Gastroesophageal sphincter (tissue), 4 donors: ENCODE data around the gene RALA. TPM values are rescaled to one million over a fixed set of nuclear protein-coding genes. Genes with fewer than 3 reads are reported as not detected.

ENCODE experiments used
- ATAC-seq: fragments of 150-250 bp; one replicate; pipeline ENCODE4 v1.9.1; 2016; ENCODE audit warnings: mild to moderate bottlenecking, moderate library complexity
- H3K27ac ChIP-seq, 4 donors: fragments of 200-600 bp; sonication (generic) in 3 of 4; 1 replicate in 3 of 4; 2 replicates in 1 of 4; pipeline ENCODE4 v1.5.1; 2016 to 2019
- H3K27me3 ChIP-seq: fragments of 200-600 bp; sonication (generic); one replicate; pipeline ENCODE4 v1.5.1; 2019
- H3K36me3 ChIP-seq, 2 donors: fragments of 200-600 bp; sonication (generic); one replicate each; pipeline ENCODE4 v1.5.1; 2019; ENCODE audit warnings: control low read depth in 1 of 2
- H3K4me1 ChIP-seq, 3 donors: fragments of 200-600 bp; sonication (generic); 1 replicate in 2 of 3; 2 replicates in 1 of 3; pipeline ENCODE4 v1.5.1; 2016 to 2019; ENCODE audit warnings: control low read depth in 2 of 3
- H3K4me3 ChIP-seq, 2 donors: fragments of 200-600 bp; sonication (generic); one replicate each; pipeline ENCODE4 v1.5.1; 2019; ENCODE audit warnings: mild to moderate bottlenecking in 1 of 2, moderate library complexity in 1 of 2
- H3K9me3 ChIP-seq, 3 donors: fragments of 200-600 bp; sonication (generic); one replicate each; pipeline ENCODE4 v1.5.1; 2017 to 2019; ENCODE audit warnings: control low read depth in 2 of 3
- EP300 ChIP-seq: sonication (generic); formaldehyde crosslinking; IDR thresholded peaks from one replicate; pipeline ENCODE4 v1.6.1; 2017; ENCODE audit warnings: antibody characterized with exemption, mild to moderate bottlenecking
- POLR2A ChIP-seq, 2 donors: fragments of 450-650 bp; IDR thresholded peaks; one replicate each; pipeline ENCODE4 v1.6.1; 2017; ENCODE audit warnings: antibody characterized with exemption in 2 of 2, mild to moderate bottlenecking in 2 of 2, moderate library complexity in 1 of 2
- POLR2AphosphoS5 ChIP-seq: sonication (generic); formaldehyde crosslinking; IDR thresholded peaks from one replicate; pipeline ENCODE4 v1.6.1; 2017; ENCODE audit warnings: antibody characterized with exemption
- WGBS, 2 donors: methylation state at CpG; one replicate each; pipeline ENCODE4 v1.1.5; 2018; ENCODE audit warnings: low coverage in 1 of 2; 5-methylcytosine and 5-hydroxymethylcytosine counted together
- total RNA-seq, 4 donors: library from RNA; depleted of rRNA; stranded (reverse); fragments of >200 nt; gene quantifications; one replicate each; pipeline ENCODE4 v1.1.0, GENCODE V29; 2016
- TF ChIP-seq, protein P1 (sequence below), 4 experiments: fragments of 200-600 bp in 2 of 4; fragments of 450-650 bp in 2 of 4; sonication (generic) in 1 of 4; IDR thresholded peaks; one replicate each; pipeline ENCODE4 v1.5.1; 2017 to 2019; ENCODE audit warnings: antibody characterized with exemption in 4 of 4, mild to moderate bottlenecking in 2 of 4, moderate library complexity in 2 of 4

RALA gene
- total RNA-seq, 4 donors from 2014 or later, result 16.6 to 30.7 (median 21.0) TPM

DNA sequence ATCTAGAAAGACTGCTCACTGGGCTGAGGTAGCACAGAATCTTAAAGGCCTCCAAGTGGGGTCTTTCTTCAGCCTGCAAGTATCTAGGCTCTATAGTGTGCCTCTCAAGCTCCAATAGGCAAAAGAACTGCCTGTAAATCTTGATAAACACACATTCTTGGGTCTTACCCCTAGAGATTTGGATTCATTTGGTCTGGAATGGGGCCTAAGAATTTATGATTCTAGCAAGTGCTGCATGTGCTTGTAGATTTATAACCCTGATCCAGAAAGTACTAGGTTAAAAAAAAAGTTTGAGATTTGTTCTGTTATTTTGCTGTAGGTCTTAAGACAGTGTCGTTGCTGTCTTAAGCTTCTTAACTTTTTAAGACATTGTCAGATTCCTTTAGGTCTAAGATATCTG, 74.1 kb downstream of the RALA start:
- no peak overlapping the region for H3K27ac ChIP-seq
- H3K9me3 ChIP-seq, result no peaks in the 10 kb centered on the region
- TF ChIP-seq POLR2AphosphoS5, result no peak
- TF ChIP-seq EP300, result no peak
- TF ChIP-seq, protein P1, sequence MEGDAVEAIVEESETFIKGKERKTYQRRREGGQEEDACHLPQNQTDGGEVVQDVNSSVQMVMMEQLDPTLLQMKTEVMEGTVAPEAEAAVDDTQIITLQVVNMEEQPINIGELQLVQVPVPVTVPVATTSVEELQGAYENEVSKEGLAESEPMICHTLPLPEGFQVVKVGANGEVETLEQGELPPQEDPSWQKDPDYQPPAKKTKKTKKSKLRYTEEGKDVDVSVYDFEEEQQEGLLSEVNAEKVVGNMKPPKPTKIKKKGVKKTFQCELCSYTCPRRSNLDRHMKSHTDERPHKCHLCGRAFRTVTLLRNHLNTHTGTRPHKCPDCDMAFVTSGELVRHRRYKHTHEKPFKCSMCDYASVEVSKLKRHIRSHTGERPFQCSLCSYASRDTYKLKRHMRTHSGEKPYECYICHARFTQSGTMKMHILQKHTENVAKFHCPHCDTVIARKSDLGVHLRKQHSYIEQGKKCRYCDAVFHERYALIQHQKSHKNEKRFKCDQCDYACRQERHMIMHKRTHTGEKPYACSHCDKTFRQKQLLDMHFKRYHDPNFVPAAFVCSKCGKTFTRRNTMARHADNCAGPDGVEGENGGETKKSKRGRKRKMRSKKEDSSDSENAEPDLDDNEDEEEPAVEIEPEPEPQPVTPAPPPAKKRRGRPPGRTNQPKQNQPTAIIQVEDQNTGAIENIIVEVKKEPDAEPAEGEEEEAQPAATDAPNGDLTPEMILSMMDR (IDR thresholded peaks at IDR 0.05), result no peak
- no peak for TF ChIP-seq POLR2A (IDR thresholded peaks at IDR 0.05)
- WGBS, 2 donors, result 78 to 100% methylated on average over 1 of the region's 1 CpG
- no peak for ATAC-seq
- no peak overlapping the region for H3K4me3 ChIP-seq
- no peaks in the 10 kb centered on the region for H3K27me3 ChIP-seq
- no peaks in the 10 kb centered on the region for H3K4me1 ChIP-seq
- peaks cover 0 to 66% of the 10 kb centered on the region in 2 donors for H3K36me3 ChIP-seq

DNA sequence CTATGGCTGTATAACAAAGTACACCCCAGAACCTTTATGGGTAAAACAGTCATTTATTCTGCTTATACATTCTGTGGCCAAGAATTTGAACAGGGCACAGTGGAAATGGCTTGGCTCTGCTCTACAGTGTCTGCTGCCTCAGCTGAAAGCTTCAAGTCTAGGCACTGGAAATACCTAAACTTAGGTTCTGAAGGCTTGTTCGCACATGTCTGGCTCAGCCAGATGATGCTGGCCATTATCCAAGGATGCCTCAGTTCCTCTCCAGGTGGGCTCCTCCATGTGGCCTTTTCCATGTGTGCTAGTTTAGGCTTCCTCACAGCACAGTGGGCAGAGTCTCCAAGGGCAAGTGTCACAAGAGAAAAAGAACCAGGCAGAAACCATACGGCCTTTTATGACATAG, 76.8 kb downstream of the RALA start:
- ATAC-seq, result no peak
- 60 to 90% methylated on average over 1 to 2 of the region's 2 CpGs for WGBS, 2 donors
- H3K4me3 ChIP-seq, result no peak overlapping the region

DNA sequence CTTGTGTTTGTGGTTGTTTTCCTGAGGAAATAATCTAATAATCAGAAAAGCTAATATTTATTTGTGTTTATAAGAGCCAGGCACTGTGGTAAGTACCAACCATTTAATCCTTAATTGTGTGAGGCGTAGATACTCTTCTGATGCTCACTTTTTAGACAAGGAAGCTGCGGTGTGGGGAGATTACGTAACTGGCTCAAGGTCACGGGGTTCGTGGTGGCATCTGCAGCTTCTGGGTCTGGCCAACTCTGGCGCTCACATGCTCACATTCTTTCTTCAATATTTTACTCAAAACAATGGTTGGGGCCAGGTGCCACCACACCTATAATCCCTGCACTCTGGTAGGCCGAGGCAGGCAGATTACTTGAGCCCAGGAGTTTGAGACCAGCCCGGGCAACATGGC, 77.6 kb downstream of the RALA start:
- no peak for ATAC-seq
- WGBS, 2 donors, result 96 to 100% methylated on average over 5 to 6 of the region's 8 CpGs

More for the DNA sequence above, 76.8 kb downstream of the RALA start:
- no peak overlapping the region for H3K27ac ChIP-seq
- peaks cover 0 to 63% of the 10 kb centered on the region in 2 donors for H3K36me3 ChIP-seq
- H3K27me3 ChIP-seq, result no peaks in the 10 kb centered on the region
- H3K4me1 ChIP-seq, result no peaks in the 10 kb centered on the region
- TF ChIP-seq POLR2A (IDR thresholded peaks at IDR 0.05) (no peak), EP300 (no peak), POLR2AphosphoS5 (no peak)
- TF ChIP-seq, protein P1 (IDR thresholded peaks at IDR 0.05), result no peak
- H3K9me3 ChIP-seq, result no peaks in the 10 kb centered on the region

DNA sequence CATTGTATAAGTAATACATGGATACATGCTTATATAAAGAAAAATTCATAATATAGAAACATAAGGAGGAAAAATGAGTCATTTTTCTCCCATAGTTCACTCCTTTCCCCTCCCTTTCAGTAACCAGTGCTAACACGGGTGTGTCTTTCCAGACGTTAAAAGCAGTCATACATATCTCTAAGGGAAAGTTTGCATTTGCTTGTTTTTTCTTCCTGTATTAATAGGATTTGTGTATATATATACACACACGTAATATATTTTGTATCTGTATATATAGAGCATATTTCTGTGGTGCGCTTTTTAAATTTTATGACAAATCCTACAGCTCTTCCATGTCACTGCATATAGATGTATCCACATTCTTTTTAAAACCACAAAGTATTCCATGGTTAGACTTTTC, 78.8 kb downstream of the RALA start:
- H3K9me3 ChIP-seq, result no peaks in the 10 kb centered on the region
- no peaks in the 10 kb centered on the region for H3K27me3 ChIP-seq
- WGBS, 2 donors, result 81 to 82% methylated on average over 4 of the region's 4 CpGs
- H3K36me3 ChIP-seq, result peaks cover 0 to 65% of the 10 kb centered on the region in 2 donors
- no peak overlapping the region for H3K4me3 ChIP-seq
- no peak overlapping the region for H3K27ac ChIP-seq
- no peak for ATAC-seq
- H3K4me1 ChIP-seq, result no peaks in the 10 kb centered on the region
- TF ChIP-seq POLR2A (IDR thresholded peaks at IDR 0.05) (no peak), EP300 (no peak), POLR2AphosphoS5 (no peak)
- TF ChIP-seq, protein P1 (IDR thresholded peaks at IDR 0.05), result no peak

More for the DNA sequence above, 77.6 kb downstream of the RALA start:
- Histone ChIP-seq H3K27me3 (no peaks in the 10 kb centered on the region), H3K4me3 (no peak overlapping the region), H3K36me3 (peaks cover 0 to 65% of the 10 kb centered on the region in 2 donors), H3K27ac (no peak overlapping the region), H3K4me1 (no peaks in the 10 kb centered on the region), H3K9me3 (no peaks in the 10 kb centered on the region)
- TF ChIP-seq POLR2AphosphoS5 (no peak), EP300 (no peak)
- TF ChIP-seq, protein P1 (IDR thresholded peaks at IDR 0.05), result no peak

DNA sequence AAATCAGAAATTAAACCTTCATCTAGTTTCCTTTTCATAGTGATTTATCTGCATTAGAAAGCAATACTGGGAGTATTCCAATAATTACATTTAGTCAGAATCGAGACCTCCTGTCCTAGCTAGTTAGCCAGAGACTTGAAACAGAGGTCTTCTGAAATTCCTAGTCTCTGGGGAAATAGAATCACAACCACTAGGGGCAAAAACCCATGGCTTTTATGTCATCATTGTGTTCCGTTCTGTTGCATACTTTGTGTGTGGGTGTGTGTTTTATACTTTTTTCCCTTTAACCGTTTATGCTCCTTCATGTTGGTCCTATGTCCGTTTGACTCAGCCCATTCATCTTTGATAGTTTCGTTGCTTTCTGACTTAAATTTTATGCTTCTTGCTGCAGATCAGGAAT, 79.8 kb downstream of the RALA start:
- H3K4me3 ChIP-seq, result no peak overlapping the region
- peaks cover 0 to 56% of the 10 kb centered on the region in 2 donors for H3K36me3 ChIP-seq
- TF ChIP-seq EP300 (no peak), POLR2A (IDR thresholded peaks at IDR 0.05) (no peak)

More for the DNA sequence above, 79.8 kb downstream of the RALA start:
- WGBS, 2 donors, result 46 to 58% methylated on average over 5 of the region's 5 CpGs
- H3K9me3 ChIP-seq, result no peaks in the 10 kb centered on the region
- no peak overlapping the region for H3K27ac ChIP-seq
- no peaks in the 10 kb centered on the region for H3K27me3 ChIP-seq
- no peaks in the 10 kb centered on the region for H3K4me1 ChIP-seq
- ATAC-seq, result no peak
